Heart left ventricle (tissue), 16 donors: ENCODE measurements around the gene SLIT3. TPM values are rescaled to one million over a fixed set of nuclear protein-coding genes. Genes with fewer than 3 reads are reported as not detected.

Experiments
- ATAC-seq, 4 donors: fragments of 200-7000 bp; cut with Tn5 transposase; one replicate each; pipeline ENCODE4 v1.9.1; 2020 to 2022; ENCODE audit warnings: moderate library complexity in 4 of 4, mild to moderate bottlenecking in 3 of 4, moderate number of reproducible peaks in 1 of 4
- DNase-seq, 5 donors: peaks; one replicate each; pipeline ENCODE4 v3.0.0-alpha.2; 2020
- H3K27ac ChIP-seq, 12 donors: fragments of 200-600 bp; sonication (generic) in 4 of 12; one replicate each; pipeline versions ENCODE4 v1.5.0 to v1.8.0; 2016 to 2022; ENCODE audit warnings: mild to moderate bottlenecking in 2 of 12
- H3K27me3 ChIP-seq, 9 donors: fragments of 200-600 bp; sonication (generic) in 2 of 9; one replicate each; pipeline versions ENCODE4 v1.5.1 to v1.8.0; 2016 to 2022; ENCODE audit warnings: mild to moderate bottlenecking in 3 of 9
- H3K36me3 ChIP-seq, 9 donors: fragments of 200-600 bp; sonication (generic) in 2 of 9; one replicate each; pipeline versions ENCODE4 v1.5.0 to v1.8.0; 2018 to 2022; ENCODE audit warnings: mild to moderate bottlenecking in 2 of 9
- H3K4me1 ChIP-seq, 12 donors: fragments of 200-600 bp; sonication (generic) in 4 of 12; one replicate each; pipeline versions ENCODE4 v1.5.0 to v1.8.0; 2016 to 2022; ENCODE audit warnings: mild to moderate bottlenecking in 3 of 12
- H3K4me3 ChIP-seq, 12 donors: fragments of 200-600 bp; sonication (generic) in 4 of 12; one replicate each; pipeline versions ENCODE4 v1.5.0 to v1.8.0; 2017 to 2022; ENCODE audit warnings: mild to moderate bottlenecking in 9 of 12, moderate library complexity in 4 of 12
- H3K9me3 ChIP-seq, 12 donors: fragments of 200-600 bp; sonication (generic) in 4 of 12; one replicate each; pipeline versions ENCODE4 v1.5.0 to v1.8.0; 2016 to 2022; ENCODE audit warnings: mild to moderate bottlenecking in 1 of 12
- CTCF ChIP-seq, 12 donors: fragments of 200-600 bp; sonication (generic) in 4 of 12; IDR thresholded peaks; one replicate each; pipeline versions ENCODE4 v1.5.0 to v1.8.0; 2018 to 2022; ENCODE audit warnings: antibody characterized with exemption in 12 of 12, mild to moderate bottlenecking in 5 of 12
- POLR2A ChIP-seq, 2 donors: fragments of 450-650 bp; IDR thresholded peaks; one replicate each; pipeline ENCODE4 v1.6.1; 2017; ENCODE audit warnings: antibody characterized with exemption in 2 of 2, mild to moderate bottlenecking in 2 of 2, moderate library complexity in 2 of 2
- WGBS, 4 donors: extraction: QIAGEN DNeasy Blood & Tissue Kit in 2 of 4; methylation state at CpG; one replicate each; pipeline versions ENCODE4 v1.1.5 to v1.1.7; 2013 to 2018; 5-methylcytosine and 5-hydroxymethylcytosine counted together
- intact Hi-C, 10 donors: fragments of 100-400 bp; cut with DNase I; formaldehyde crosslinking; loops; one replicate each; pipeline versions ENCODE4 v1.11.1 to v1.14.2; 2022
- polyA plus RNA-seq, 2 donors: library from polyadenylated mRNA; stranded (reverse); fragments of 200-250 nt; gene quantifications; one replicate each; pipeline ENCODE4 v1.2.3, GENCODE V29; 2013
- total RNA-seq, 9 donors: library from RNA; depleted of rRNA in 2 of 9; stranded (reverse); fragments of >200 nt in 2 of 9; fragmentation: NEBNext Ultra II Directional in 3 of 9; extraction: Animal tissue kit (Norgen Biotek cat#: 25700) in 3 of 9; gene quantifications; one replicate each; pipeline versions ENCODE4 v1.1.0 to v1.2.4, GENCODE V29; 2016 to 2023
- donor health status: ischemic (EF 13 %, LVEDD 7.1; RV severe dilation, severe dysfunction).
- donor health status: healthy with polysubstance abuse.
- donor health status: DM: no; HTN: yes; CAD: no.
- donor health status: DM: no; HTN: no; CAD: no.
- donor health status: ischemic (EF 25% LVEDD 6.9; RV normal size, moderate dysfunction).
- donor health status: ischemic (EF 25% LVEDD 5.7; RV mildly dilated, moderate dysfunction).
- donor health status: healthy.
- donor health status: DM: yes; HTN: yes; CAD: no.
- donor health status: ischemic (EF 35%, LVEDD 5.7; RV mildly dilated, moderate dysfunction).
- donor health status: nonischemic (EF 11% LVEDD 7.7; RV severe dilation, severe dysfunction).
- donor health status: DM: yes; HTN: yes; CAD: no.
- donor health status: PGD.
- donor health status: ischemic (EF 29% LVEDD 5.4; RV normal size, mild dysfunction).
- donor health status: nonischemic (EF 23%, LVEDD 6.1; RV moderate dilation, normal function).

The SLIT3 gene
- total and polyA plus RNA-seq, 11 donors, result 2.3 to 40.3 (median 14.4) TPM

- intact Hi-C loops, result no loop called here
- no peaks in the 10 kb centered on the region for H3K36me3 ChIP-seq
- DNase-seq (peak in 1 of 5 donors; percentile 39), ATAC-seq (peak; percentile 28 to 86 (median 76))
- 33 to 46% (median 39%) methylated on average over 3 of the region's 3 CpGs for WGBS, 4 donors
- no peak overlapping the region for H3K27ac ChIP-seq
- no peaks in the 10 kb centered on the region for H3K9me3 ChIP-seq
- H3K4me3 ChIP-seq, result no peak overlapping the region
- H3K27me3 ChIP-seq, result no peaks in the 10 kb centered on the region
- TF ChIP-seq POLR2A (IDR thresholded peaks at IDR 0.05), result no peak
- TF ChIP-seq CTCF (IDR thresholded peaks at IDR 0.05), result no peak
- peaks cover 0 to 9% (median 0%) of the 10 kb centered on the region in 12 donors for H3K4me1 ChIP-seq
These were observed 328.2 kb downstream of the SLIT3 start for GRCh38 chr5:168972731-168973130.

GRCh38 chr5:168971100-168971499 is 329.8 kb downstream of the SLIT3 start:
- no peak for TF ChIP-seq POLR2A (IDR thresholded peaks at IDR 0.05)
- TF ChIP-seq CTCF (IDR thresholded peaks at IDR 0.05), result no peak
- ATAC-seq (no peak), DNase-seq (no peak)
- Histone ChIP-seq H3K4me3 (no peak overlapping the region), H3K9me3 (no peaks in the 10 kb centered on the region), H3K27ac (no peak overlapping the region), H3K27me3 (no peaks in the 10 kb centered on the region), H3K4me1 (peaks cover 0 to 9% (median 0%) of the 10 kb centered on the region in 12 donors), H3K36me3 (no peaks in the 10 kb centered on the region)
- WGBS, 4 donors, result 84 to 93% (median 91%) methylated on average over 4 of the region's 4 CpGs
- intact Hi-C loops, result no loop called here

GRCh38 chr5:168969326-168969886 is 331.5 kb downstream of the SLIT3 start:
- H3K27ac ChIP-seq, result no peak overlapping the region
- H3K4me1 ChIP-seq, result peaks cover 0 to 16% (median 0%) of the 10 kb centered on the region in 12 donors
- H3K9me3 ChIP-seq, result no peaks in the 10 kb centered on the region
- no peaks in the 10 kb centered on the region for H3K27me3 ChIP-seq
- ATAC-seq, result no peak
- no peak overlapping the region for H3K4me3 ChIP-seq
- no peak for TF ChIP-seq CTCF (IDR thresholded peaks at IDR 0.05)
- TF ChIP-seq POLR2A (IDR thresholded peaks at IDR 0.05), result no peak
- intact Hi-C loops, result no loop called here
- WGBS, 4 donors, result 44 to 69% (median 50%) methylated on average over 8 of the region's 8 CpGs
- no peaks in the 10 kb centered on the region for H3K36me3 ChIP-seq
- no peak for DNase-seq

GRCh38 chr5:168967882-168968620 is 332.9 kb downstream of the SLIT3 start:
- TF ChIP-seq CTCF (IDR thresholded peaks at IDR 0.05) (no peak), POLR2A (IDR thresholded peaks at IDR 0.05) (no peak)
- intact Hi-C loops, result no loop called here
- Histone ChIP-seq H3K9me3 (no peaks in the 10 kb centered on the region), H3K4me1 (peaks cover 0 to 16% (median 0%) of the 10 kb centered on the region in 12 donors), H3K4me3 (no peak overlapping the region), H3K27ac (no peak overlapping the region), H3K27me3 (no peaks in the 10 kb centered on the region), H3K36me3 (no peaks in the 10 kb centered on the region)
- 64 to 77% (median 69%) methylated on average over 7 of the region's 7 CpGs for WGBS, 4 donors
- DNase-seq (no peak), ATAC-seq (no peak)
